LoVo (cell line): ENCODE measurements around the gene ADGRD2.

Experiments
- DNase-seq: peaks from one replicate; pipeline ENCODE4 v3.0.0-alpha.2; 2016; ENCODE audit warnings: low spot score

The ADGRD2 gene

DNA sequence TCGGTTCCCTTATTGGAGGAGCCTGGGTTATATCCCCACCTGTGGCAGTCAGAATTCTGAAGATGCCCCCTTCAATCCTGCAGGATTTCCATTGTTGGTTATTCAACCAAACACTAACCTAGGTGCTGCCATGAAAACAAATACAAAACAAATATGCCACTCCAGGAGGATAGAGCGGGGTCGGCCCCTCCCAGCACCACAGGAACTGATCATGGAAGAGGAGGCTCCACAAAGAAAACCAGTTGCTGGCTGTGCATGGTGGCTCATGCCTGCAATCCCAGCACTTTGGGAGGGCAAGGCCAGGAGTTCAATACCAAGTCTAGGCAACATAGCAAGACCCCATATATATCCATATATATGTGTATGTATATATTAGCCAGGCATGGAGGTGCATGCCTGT is 13.2 kb upstream of the ADGRD2 start:
- DNase-seq, result no peak

DNA sequence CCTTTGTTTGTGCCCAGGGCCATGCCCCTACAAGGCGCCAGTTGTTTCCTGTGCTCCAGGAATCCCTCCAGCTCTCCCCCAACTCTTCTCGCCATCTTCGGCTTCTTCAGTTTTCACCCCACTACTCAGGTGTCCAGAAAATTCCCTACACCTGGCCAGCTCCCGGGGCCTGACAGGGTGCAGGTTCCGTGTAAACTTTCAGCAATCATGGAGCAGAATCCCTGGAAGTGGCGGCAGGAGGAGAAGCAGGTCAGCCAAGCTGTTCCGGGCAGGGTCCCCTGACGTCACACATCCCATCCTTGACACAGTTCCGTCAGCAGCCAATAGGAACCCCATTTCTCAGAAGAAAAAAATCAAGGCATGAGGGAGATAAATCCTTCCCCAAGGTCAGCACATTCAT is 12.2 kb upstream of the ADGRD2 start:
- DNase-seq, result no peak

DNA sequence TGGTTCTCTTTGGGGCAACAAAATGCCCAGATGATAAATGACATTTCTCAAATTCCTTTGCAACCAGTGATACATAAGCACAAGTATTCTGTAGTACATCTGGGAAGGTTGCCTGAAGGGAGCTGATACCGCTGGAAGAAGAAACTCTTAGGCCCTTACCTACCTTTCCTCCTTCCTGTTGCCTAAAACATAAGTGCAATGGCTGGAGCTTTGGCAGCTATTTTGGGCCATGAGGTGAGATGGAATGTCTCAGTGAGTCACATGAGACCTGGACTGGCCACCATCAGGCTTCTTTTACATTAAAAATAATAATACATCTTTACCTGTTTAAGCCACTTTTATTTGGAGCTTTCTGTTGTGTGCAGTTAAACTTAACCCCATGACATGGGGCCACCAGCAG is 11.2 kb upstream of the ADGRD2 start:
- no peak for DNase-seq

DNA sequence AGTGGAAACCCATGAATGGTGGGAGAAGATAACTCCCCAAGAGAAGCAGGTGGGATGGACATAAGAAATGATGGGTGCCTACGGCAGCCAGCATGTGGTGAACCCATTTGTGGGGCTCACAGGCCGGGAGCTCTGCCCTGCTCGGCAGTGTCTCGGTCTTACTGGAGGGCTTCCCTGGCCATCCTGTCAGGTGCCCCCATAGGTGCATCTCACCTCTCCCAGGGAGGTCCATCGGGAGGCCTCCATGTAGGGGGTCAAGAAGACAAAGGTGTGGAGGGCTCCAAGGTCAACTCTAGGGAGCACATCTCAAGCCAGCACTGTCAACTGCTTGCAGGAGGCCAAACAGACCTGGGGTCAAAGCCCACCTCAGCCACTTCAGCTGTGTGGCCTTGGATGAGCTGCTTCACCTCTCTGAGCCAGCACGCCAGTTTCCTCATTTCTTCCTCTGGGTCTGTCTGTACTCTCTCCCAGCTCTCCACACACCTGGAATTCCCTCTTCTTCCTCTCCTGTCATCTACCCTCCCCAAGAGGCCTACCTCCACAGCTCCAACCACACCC is 10.5 kb upstream of the ADGRD2 start:
- no peak for DNase-seq

DNA sequence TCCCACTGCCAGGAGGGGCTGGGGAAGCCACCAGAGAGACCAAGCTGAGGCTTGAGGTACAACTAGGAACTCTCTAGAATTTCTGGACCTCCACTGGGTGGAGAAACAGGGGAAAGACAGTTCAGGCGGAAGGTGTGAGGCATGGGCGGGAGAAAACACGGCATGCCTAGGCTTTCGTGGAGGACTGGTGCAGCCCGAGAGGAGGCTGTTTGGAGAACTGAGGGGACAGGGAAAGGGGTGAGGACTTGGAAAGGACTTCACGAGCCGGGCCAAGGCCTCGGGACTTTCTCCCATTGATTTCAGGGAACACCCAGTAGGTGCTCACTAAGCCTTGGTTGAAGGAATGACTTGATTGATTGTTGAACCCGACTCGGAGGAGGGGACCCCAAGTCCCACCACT is 9.5 kb upstream of the ADGRD2 start:
- DNase-seq, result no peak

DNA sequence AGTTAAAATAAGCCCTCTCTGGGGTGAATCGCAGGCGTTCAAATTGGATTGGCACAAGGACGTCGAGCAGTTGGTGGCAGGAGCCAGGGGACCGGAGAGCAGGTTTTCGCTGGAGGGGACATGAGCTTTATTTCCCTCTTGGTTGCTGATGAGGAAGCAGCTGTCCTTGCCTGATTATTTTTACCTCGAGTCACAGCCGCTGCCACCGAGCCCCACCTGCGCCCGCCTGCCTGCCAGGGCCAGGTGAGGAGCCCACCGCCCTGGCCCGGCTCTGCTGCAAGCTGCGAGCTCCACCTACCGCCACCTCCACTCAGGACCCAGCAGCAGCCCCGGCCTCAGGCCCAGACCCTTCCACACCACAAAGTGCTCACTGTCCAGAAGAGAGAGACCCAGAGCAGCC is 9.0 kb upstream of the ADGRD2 start:
- no peak for DNase-seq

DNA sequence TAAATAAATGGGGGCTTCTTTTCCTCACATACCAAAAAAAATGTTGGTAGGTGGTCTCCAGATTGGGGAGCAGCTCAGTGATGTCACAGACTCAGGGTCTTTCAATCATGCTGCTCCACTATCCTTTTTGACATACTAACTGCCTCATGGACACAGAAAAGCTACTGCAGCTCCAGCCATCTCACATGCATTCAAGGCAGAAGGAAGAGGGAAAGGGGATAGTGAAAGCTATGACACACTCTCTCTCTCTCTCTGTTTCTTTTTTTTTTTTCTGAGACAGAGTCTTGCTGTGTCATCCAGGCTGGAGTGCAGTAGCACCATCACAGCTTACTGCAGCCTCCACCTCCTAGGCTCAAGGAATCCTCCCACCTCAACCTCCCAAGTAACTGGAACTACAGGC is 7.9 kb upstream of the ADGRD2 start:
- no peak for DNase-seq

DNA sequence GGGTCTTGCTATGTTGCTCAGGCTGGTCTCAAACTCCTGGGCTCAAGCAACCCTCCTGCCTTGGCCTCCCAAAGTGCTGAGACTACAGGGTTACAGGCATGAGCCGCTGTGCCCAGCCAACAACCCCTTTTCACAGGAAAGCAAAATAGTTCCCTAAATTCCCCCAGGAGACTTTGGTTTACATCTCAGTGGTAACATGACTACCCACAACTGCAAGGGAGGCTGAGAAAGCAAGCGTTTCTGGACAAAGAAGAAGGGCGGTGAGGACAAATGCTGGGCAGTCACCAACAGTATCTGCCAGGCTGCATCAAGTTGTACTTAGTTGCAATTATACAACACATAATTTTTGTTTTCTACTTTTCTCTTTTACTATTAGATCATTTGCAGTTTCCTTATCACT is 7.4 kb upstream of the ADGRD2 start:
- DNase-seq, result no peak

DNA sequence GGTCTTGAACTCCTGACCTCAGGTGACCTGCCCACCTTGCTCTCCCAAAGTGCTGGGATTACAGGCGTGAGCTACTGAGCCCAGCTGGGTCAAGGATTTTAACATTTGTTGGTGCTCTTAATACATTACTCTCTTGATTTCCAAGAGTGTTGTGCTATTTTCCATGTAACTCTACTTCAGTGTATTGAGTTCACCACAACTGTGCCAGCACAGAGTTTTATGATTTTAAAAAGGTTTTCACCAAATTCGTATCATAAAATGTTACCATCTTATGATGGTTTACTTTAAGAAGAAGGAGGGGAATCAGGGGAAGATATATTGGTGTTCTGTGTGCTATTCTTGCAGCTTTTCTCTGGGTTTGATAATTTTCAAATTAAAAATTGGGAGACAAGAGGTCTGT is 6.6 kb upstream of the ADGRD2 start:
- DNase-seq, result no peak

DNA sequence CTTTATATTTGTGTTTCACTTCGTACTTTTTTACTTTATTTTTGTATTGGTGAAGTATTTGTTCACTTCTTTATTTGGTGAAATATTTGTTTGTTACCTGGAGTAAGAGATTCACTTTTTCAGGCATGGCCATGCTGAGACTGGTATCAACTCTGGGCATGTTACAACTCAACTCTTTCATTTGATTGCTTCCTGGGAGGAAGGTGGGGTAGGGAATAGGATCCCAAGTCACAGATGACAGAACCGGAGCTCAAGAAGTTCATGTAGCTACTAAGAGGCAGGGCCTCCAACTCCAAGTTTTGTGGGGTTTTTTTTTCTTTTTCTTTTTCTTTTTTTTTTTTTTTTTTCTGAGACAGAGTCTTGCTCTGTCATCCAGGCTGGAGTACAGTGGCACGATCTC is 6.1 kb upstream of the ADGRD2 start:
- no peak for DNase-seq

DNA sequence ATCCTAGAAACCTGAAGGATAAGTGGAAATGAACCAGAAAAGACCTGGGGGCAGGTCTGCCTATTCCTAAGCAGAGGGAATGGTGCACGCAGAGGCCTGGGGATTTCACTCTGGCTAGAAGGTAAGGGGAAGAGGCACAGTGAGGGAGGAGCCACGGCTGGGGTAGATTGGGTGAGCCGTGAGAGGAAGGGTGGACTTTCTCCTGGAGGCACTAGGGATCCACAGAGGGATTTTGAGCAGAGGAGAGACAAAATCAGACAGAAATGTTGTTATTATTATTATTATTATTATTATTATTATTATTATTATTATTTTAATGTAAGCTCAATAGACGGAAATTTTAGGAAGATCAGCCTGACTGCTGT is 3.0 kb upstream of the ADGRD2 start:
- no peak for DNase-seq

DNA sequence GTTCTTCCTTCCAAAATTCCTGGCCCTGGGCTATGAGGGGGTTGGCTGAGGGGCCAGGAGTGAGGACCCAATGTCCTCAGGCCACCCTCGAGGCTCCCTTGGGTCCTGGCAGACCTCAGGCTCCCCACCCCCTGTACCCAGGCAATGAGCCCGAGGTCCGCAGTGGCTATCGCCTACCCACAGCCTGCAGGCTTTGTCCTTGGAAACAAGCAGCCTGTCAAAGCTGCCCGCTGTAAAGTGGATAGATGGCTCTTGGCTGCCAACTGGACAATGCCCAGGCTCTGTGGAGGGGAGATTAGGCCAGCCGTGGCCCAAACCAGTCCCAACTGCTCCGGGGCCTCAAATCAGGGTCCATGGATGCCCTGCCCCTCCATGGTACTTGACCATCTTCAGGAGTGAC is 2.2 kb upstream of the ADGRD2 start:
- no peak for DNase-seq

DNA sequence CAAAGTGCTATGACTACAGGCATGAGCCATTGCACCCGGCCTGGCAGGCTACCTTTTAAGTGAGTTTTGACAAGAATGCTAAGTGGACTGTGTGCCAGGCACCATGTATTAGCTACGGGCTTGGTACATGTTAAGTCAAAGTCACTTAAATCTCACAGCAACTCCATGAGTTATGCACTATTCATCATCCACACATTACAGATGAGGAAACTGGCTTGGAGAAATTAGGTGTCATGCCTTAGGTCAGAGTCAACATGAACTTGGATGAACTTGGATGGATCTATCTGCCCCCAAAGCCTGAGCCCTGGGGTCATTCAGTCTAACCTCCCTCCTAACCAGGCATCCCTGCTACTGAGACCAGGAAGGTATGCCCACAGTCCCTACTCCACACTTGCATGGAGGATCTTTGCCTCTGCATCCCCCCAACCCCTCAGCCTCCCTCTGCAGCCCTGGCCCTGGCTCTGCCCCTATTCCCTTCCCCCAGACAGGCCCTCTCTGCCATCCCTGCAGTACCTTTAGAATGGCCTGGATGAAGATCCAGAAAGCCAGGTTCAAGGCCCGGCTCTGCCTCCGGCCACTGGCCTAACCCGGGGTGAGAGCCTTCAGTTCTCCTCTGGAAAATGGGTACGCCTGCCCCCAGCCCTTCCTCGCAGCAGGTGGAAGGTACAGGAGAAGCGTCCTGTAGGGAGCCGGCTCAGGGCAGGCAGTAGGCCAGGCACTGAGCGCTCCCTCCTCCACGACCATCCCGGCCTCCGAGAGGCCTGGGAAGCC is 685 bp upstream of the ADGRD2 start:
- no peak for DNase-seq

DNA sequence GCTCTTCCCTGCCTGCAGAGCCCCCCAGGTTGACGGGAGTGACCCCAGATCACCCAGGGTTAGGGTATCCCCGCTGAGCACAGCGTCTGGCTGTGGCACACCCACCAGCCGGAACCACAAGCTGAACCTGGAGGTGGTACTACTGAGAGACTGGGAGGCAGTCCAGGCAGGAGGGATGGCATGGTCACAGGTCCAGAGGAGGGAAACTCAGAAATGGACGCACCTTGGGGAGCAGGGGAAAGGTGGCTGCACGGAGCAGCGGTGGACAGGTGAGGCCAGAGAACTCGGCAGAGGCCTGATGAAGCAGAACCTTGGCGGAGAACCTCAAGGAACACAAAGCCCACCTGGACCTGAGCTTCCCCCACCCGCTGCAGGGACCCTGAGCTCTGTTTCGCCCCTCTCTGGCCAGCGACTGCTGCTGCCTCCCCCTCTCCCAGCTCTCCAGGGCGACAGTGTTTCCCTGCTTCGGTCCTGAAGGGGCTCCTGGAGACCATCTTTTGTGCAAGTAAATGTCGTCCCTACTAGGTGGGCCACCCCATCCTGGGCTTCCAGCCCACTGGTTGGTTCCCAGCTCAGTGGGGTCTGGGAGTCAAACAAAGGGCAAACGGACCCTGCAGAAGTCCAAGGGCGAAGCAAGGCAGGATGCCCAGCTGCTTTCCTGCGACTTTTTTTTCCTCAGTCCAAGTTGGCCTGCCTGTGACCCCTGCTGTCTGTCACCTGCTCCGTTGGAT is 845 bp downstream of the ADGRD2 start:
- no peak for DNase-seq

DNA sequence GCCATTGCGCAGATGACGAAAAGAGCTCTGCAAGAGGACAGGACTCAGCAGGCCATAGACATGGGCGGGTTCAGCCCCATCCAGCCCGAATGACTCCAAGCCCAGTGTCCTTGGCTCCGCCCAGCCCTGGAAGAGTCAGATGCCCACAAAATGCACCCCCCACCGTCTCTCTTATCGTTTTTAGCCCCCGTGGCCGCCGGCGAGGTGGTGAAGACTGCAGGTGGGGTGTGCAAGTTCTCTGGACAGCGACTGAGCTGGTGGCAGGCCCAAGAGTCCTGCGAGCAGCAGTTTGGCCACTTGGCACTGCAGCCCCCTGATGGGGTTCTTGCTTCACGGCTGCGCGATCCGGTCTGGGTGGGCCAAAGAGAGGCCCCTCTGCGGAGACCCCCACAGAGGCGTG is 2.1 kb downstream of the ADGRD2 start:
- DNase-seq, result no peak

DNA sequence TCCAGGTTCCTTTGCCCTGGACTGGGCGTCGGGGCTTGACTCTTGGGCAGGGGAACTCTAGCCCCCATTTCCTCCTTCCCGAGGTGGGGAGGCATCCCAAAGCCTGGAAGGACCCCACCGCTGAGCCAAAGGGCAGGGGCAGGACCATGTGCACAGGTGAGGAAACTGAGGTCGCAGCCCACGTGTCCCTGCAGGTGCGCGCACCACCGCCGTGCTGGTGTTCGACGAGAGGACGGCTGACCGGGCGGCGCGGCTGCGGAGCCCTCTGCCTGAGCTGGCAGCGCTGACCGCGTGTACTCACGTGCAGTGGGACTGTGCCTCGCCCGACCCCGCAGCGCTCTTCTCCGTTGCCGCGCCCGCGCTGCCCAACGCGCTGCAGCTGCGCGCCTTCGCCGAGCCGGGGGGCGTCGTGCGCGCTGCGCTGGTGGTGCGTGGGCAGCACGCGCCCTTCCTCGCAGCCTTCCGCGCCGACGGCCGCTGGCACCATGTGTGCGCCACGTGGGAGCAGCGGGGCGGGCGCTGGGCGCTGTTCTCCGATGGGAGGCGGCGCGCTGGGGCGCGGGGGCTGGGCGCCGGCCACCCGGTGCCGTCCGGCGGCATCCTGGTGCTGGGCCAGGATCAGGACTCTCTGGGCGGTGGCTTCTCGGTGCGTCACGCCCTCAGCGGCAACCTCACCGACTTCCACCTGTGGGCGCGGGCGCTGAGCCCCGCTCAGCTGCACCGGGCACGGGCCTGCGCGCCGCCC is 2.8 kb downstream of the ADGRD2 start:
- no peak for DNase-seq

DNA sequence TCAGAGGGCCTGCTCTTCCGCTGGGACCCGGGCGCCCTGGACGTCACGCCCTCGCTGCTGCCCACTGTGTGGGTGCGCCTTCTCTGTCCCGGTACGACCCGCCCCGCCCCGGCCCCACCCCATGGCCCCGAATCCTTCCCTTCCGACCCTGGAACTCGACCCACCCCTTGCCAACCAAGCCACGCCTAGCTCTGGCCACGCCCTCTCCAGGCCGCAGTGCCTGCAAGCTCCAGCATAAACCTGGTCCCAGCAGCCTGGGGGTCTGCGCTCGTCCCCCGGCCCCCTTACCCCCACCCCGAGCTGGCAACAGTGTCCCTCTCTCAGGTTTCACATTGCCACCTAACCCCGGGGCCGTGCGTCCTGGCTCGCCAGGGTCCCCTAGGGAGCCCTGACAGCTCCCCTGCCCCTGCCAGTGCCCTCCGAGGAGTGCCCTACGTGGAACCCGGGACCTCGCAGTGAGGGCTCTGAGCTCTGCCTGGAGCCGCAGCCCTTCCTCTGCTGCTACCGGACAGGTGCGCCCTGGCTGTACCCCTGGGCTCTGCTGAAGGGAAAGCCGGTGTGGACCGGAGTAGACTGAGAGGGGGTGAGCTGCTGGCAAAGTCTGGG is 3.4 kb downstream of the ADGRD2 start:
- peak; percentile 36 for DNase-seq

DNA sequence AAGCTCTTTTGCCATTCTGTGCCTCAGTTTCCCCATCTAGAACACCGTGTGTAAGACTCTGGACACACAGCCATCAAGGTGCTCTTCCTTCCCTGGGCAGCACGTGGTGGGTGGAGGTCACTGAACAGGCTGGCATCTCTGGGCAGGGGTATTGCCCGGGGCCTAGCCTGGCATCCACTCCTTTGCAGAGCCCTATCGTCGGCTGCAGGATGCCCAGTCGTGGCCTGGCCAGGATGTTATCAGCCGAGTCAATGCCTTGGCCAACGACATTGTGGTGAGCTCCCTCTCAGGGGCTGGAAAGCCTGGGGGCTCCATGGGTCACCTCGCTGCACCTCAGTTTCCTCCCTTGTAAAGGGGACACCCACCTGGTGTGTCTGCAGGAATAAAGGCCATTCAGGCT is 4.0 kb downstream of the ADGRD2 start:
- no peak for DNase-seq

DNA sequence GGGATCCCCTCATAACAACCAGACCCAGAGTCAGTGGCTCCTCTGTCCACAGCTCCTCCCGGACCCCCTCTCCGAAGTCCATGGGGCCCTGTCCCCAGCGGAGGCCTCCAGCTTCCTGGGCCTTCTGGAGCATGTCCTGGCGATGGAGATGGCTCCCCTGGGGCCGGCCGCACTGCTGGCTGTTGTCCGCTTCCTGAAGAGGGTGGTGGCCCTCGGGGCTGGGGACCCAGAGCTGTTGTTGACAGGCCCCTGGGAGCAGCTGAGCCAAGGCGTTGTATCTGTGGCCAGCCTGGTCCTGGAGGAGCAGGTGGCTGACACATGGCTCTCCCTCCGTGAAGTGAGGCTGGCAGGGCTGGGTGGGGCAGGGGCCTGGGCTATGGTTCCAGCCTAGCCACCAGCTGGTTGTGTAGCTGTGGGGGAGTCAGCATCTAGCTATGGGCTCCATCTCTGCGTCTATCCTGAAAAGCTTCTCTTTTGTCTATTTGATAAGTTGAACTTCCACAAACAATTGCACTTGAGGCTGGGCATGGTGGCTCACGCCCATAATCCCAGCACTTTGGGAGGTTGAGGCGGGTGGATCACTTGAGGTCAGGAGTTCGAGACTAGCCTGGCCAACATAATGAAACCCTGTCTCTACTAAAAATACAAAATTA is 4.7 kb downstream of the ADGRD2 start:
- no peak for DNase-seq

DNA sequence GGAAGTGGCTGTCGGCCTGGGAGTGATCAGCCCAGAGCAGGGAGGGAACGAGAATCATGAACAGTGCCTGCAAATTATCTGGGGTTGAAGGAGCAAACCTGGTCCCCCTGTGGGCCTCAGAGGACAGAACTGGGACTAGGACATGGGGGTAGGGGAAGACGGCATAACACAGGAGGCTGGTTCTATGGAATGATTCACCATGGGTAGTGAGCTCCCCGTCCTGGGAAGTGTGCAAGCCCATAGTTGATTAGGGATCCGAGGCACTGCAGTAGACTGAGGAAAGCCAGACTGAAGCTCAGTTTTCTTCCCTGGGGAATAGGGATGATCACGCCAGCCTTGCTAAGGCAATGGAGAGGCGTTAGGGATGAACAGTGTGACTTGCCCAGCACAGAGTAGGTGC is 5.6 kb downstream of the ADGRD2 start:
- DNase-seq, result no peak

DNA sequence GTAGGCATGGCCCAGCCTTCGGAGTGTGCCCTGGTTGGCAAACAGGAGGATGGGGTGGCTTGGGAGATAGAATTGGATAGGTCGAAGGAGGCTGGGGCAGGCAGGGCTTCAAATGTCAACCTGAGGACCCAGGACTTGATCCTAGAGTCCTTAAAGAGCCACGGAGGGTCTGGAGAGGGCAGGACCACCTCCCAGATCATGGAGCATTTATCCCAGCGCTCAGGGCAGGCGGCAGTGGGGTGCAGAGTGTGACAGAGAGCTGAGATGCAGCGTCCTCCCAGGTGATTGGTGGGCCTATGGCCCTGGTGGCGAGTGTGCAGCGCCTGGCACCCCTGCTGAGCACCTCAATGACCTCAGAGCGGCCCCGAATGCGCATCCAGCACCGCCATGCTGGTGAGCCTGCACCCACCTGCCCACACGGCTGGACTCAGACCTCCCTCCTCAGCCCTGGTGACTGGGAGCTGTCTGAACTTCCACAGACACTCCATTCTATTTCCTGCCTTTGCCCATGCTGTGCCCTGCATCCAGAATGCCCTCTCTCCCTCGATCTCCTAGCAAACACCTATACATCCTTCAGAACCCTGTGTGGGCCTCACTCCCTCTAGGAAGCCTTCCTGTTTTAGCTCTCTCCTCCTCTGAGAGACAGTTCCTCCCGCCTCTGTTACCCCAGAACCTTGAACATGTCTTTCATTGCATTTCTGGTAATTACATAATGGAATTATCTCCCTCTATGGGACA is 6.3 kb downstream of the ADGRD2 start:
- no peak for DNase-seq
